Testis (tissue), 2 donors: ENCODE results near the gene WEE2.

ENCODE experiments used
- POLR2A ChIP-seq: fragments of 450-650 bp; IDR thresholded peaks from one replicate; pipeline ENCODE4 v1.6.1; 2017; ENCODE audit warnings: antibody characterized with exemption, mild to moderate bottlenecking, moderate library complexity
- TF ChIP-seq, protein P1 (sequence below), 3 experiments: fragments of 450-650 bp in 2 of 3; fragments of 200-600 bp in 1 of 3; sonication (generic) in 1 of 3; IDR thresholded peaks; one replicate each; pipeline ENCODE4 v1.5.1; 2016 to 2019; ENCODE audit warnings: antibody characterized with exemption in 3 of 3, mild to moderate bottlenecking in 2 of 3, moderate library complexity in 1 of 3

DNA sequence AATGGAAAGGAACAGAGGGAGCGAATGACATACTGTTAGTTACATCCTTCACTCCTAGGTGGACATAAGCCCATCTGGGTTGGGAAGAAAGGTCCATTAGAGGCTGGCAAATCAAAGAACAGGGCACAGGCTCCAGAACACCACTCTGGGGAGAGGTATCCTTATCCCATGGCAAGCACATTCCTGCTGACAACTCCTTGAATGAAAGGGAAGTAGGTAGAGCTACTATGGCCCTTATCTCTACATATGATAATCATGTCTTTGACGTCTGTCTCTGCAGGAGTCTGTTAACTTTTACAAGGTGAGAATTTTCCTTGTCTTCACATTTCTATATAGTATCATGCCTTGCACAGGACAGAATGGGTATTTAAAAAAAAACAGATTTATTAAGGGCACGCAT, 16.6 kb upstream of the WEE2 start:
- TF ChIP-seq, protein P1, sequence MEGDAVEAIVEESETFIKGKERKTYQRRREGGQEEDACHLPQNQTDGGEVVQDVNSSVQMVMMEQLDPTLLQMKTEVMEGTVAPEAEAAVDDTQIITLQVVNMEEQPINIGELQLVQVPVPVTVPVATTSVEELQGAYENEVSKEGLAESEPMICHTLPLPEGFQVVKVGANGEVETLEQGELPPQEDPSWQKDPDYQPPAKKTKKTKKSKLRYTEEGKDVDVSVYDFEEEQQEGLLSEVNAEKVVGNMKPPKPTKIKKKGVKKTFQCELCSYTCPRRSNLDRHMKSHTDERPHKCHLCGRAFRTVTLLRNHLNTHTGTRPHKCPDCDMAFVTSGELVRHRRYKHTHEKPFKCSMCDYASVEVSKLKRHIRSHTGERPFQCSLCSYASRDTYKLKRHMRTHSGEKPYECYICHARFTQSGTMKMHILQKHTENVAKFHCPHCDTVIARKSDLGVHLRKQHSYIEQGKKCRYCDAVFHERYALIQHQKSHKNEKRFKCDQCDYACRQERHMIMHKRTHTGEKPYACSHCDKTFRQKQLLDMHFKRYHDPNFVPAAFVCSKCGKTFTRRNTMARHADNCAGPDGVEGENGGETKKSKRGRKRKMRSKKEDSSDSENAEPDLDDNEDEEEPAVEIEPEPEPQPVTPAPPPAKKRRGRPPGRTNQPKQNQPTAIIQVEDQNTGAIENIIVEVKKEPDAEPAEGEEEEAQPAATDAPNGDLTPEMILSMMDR (IDR thresholded peaks at IDR 0.05), result no peak
- no peak for TF ChIP-seq POLR2A
